MM.1S (cell line): ENCODE results near the gene CDCA5.

ENCODE experiments used
- CTCF ChIP-seq: fragments of 300-600 bp; sonication (generic); IDR thresholded peaks from 2 replicates; pipeline ENCODE4 v1.5.1; 2016; ENCODE audit warnings: antibody characterized with exemption, low read length, mixed read lengths
- EZH2 ChIP-seq: fragments of 300-600 bp; sonication (generic); optimal IDR thresholded peaks from 2 replicates; pipeline ENCODE3; 2017; ENCODE audit warnings: low read depth, mild to moderate bottlenecking, antibody characterized with exemption, low read length, mixed read lengths
- EZH2phosphoT487 ChIP-seq: fragments of 300-600 bp; sonication (generic); IDR thresholded peaks from 2 replicates; pipeline ENCODE4 v1.6.1; 2018; ENCODE audit warnings: antibody characterized with exemption, low read length

DNA sequence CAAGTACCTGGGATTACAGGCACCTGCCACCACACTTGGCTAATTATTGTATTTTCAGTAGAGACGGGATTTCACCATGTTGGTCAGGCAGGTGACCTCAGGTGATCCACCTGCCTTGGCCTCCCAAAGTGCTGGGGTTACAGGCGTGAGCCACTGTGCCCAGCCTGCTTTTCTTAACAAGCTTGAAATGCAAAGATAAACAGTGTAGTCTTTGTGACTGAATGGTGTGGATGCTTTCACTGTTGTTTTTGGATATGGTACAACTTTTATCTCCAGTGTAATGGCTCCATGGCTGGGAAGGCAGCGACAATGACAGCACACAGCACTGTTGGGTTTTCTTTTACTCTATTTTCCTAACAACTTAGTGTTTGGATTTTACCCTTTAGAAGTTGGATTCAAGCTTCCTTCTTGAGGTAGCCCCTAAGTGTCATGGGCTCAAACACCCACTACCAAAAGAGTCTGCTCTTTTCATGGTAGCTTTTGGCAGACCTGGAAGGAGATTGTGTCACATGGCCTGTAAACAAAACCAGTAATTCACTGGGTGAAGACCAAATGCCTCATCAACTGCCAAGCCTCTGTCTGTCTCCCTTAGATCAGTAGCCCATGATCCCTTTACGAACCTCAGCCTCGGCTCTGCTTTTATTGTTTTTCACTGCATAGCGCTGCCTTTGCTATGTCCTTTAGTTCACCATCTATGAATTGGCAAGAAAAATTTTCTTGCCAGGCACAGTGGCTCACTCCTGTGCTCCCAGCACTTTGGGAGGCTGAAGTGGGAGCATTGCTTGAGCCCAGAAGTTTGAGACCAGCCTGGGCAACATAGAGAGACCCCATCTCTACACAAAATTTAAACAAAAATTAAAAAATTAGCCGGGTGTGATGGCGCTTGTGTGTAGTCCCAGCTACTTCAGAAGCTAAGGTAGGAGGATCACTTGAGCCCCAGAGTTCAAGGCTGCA, 18.6 kb upstream of the CDCA5 start:
- TF ChIP-seq CTCF (no peak), EZH2 (no peak), EZH2phosphoT487 (no peak)
